MM.1S (cell line): ENCODE data around the gene RFC5.

Experiments
- DNase-seq: peaks from one replicate; pipeline ENCODE4 v3.0.0-alpha.2; 2015
- H2AFZ ChIP-seq: fragments of 300-600 bp; sonication (generic); 2 replicates; pipeline ENCODE4 v1.6.0; 2016; ENCODE audit warnings: antibody characterized with exemption, low read length
- H3F3A ChIP-seq: fragments of 300-600 bp; sonication (generic); 2 replicates; pipeline ENCODE4 v1.6.1; 2016; ENCODE audit warnings: mild to moderate bottlenecking, antibody characterized with exemption, low read length, moderate library complexity, mixed read lengths; ENCODE audit not compliant: insufficient read depth
- H3K27ac ChIP-seq: fragments of 300-600 bp; sonication (generic); 2 replicates; pipeline ENCODE4 v1.5.1; 2016; ENCODE audit warnings: mild to moderate bottlenecking, low read length
- H3K27me3 ChIP-seq: fragments of 300-600 bp; sonication (generic); replicated peaks from 2 replicates; pipeline ENCODE4 v1.6.0; 2016; ENCODE audit warnings: low read length; ENCODE audit not compliant: insufficient read depth
- H3K36me3 ChIP-seq: fragments of 300-600 bp; sonication (generic); replicated peaks from 2 replicates; pipeline ENCODE4 v1.6.1; 2016; ENCODE audit warnings: mild to moderate bottlenecking, low read length, mixed read lengths; ENCODE audit not compliant: insufficient read depth
- H3K4me1 ChIP-seq: fragments of 300-600 bp; sonication (generic); 2 replicates; pipeline ENCODE4 v1.6.1; 2016; ENCODE audit warnings: low read length, mixed read lengths
- H3K4me2 ChIP-seq: fragments of 300-600 bp; sonication (generic); 2 replicates; pipeline ENCODE4 v1.6.0; 2016; ENCODE audit warnings: low read depth, low read length
- H3K4me3 ChIP-seq: fragments of 300-600 bp; sonication (generic); 2 replicates; pipeline ENCODE4 v1.5.1; 2016; ENCODE audit warnings: low read length, mixed read lengths
- H3K79me2 ChIP-seq: fragments of 300-600 bp; sonication (generic); 2 replicates; pipeline ENCODE4 v1.6.1; 2016; ENCODE audit warnings: mixed run types, low read length, mixed read lengths
- H3K9ac ChIP-seq: fragments of 300-600 bp; sonication (generic); 2 replicates; pipeline ENCODE4 v1.6.1; 2016; ENCODE audit warnings: low read length, mixed read lengths
- H3K9me2 ChIP-seq: fragments of 300-600 bp; sonication (generic); replicated peaks from 2 replicates; pipeline ENCODE4 v1.6.1; 2016; ENCODE audit warnings: mild to moderate bottlenecking, low read length, mixed read lengths; ENCODE audit not compliant: insufficient read depth
- H3K9me3 ChIP-seq: fragments of 300-600 bp; sonication (generic); replicated peaks from 2 replicates; pipeline ENCODE4 v1.6.1; 2016; ENCODE audit warnings: mild to moderate bottlenecking, low read length, mixed read lengths; ENCODE audit not compliant: insufficient read depth
- H4K20me1 ChIP-seq: fragments of 300-600 bp; sonication (generic); 2 replicates; pipeline ENCODE4 v1.6.1; 2016; ENCODE audit warnings: mild to moderate bottlenecking, low read length, moderate library complexity, mixed read lengths; ENCODE audit not compliant: insufficient read depth
- EZH2 ChIP-seq: fragments of 300-600 bp; sonication (generic); optimal IDR thresholded peaks from 2 replicates; pipeline ENCODE3; 2017; ENCODE audit warnings: low read depth, mild to moderate bottlenecking, antibody characterized with exemption, low read length, mixed read lengths
- EZH2phosphoT487 ChIP-seq: fragments of 300-600 bp; sonication (generic); IDR thresholded peaks from 2 replicates; pipeline ENCODE4 v1.6.1; 2018; ENCODE audit warnings: antibody characterized with exemption, low read length
- TF ChIP-seq, protein P1 (sequence below): fragments of 300-600 bp; sonication (generic); IDR thresholded peaks from 2 replicates; pipeline ENCODE4 v1.5.1; 2016; ENCODE audit warnings: antibody characterized with exemption, low read length, mixed read lengths

Gene RFC5

DNA sequence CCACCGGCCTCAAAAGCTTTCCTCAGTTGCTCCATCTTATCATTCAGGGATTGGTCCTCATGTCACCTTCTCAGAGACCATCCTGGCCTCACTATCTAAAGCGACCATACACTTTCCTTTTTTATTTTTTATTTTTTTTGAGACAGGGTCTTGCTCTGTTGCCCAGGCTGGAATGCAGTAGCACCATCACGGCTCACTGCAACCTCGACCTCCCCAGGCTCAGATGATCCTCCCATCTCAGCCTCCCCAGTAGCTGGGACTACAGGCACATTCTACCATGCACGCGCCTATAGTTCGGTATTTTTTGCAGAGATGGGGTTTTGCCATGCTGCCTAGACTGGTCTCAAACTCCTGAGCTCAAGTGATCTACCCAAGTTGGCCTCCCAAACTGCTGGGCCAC lies 41.7 kb downstream of the RFC5 start:
- Histone ChIP-seq H3K9me2 (no peaks in the 10 kb centered on the region), H3K9ac (no peak overlapping the region)

DNA sequence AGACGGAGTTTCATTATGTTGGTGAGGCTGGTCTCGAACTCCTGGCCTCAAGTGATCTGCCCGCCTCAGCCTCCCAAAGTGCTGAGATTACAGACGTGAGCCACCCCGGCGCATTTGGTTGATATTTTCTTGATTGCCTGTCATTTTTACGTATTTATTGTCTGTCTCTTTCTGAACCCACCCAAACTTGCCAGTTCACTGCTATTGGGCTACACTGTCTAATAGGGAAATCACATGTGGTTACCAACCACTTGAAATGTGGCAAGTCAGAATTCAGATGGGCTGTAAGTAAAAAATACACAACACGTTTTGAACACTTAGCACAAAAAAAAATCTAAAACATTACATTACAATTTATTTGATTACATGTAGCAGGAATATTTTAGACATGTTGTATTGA lies 42.4 kb downstream of the RFC5 start:
- H3K4me2 ChIP-seq = no peak overlapping the region
- H3K4me1 ChIP-seq = no peaks in the 10 kb centered on the region
- TF ChIP-seq EZH2phosphoT487 = no peak
- TF ChIP-seq, protein P1, sequence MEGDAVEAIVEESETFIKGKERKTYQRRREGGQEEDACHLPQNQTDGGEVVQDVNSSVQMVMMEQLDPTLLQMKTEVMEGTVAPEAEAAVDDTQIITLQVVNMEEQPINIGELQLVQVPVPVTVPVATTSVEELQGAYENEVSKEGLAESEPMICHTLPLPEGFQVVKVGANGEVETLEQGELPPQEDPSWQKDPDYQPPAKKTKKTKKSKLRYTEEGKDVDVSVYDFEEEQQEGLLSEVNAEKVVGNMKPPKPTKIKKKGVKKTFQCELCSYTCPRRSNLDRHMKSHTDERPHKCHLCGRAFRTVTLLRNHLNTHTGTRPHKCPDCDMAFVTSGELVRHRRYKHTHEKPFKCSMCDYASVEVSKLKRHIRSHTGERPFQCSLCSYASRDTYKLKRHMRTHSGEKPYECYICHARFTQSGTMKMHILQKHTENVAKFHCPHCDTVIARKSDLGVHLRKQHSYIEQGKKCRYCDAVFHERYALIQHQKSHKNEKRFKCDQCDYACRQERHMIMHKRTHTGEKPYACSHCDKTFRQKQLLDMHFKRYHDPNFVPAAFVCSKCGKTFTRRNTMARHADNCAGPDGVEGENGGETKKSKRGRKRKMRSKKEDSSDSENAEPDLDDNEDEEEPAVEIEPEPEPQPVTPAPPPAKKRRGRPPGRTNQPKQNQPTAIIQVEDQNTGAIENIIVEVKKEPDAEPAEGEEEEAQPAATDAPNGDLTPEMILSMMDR = no peak
- no peak for TF ChIP-seq EZH2
- H3K9me3 ChIP-seq = no peaks in the 10 kb centered on the region
- no peaks in the 10 kb centered on the region for H3K79me2 ChIP-seq
- H4K20me1 ChIP-seq = no peaks in the 10 kb centered on the region
- H3K9ac ChIP-seq = no peak overlapping the region
- no peak overlapping the region for H3K27ac ChIP-seq
- no peaks in the 10 kb centered on the region for H3K27me3 ChIP-seq
- DNase-seq = no peak
- no peaks in the 10 kb centered on the region for H3K36me3 ChIP-seq
- H3F3A ChIP-seq = no peaks in the 10 kb centered on the region
- no peaks in the 10 kb centered on the region for H3K9me2 ChIP-seq
- H2AFZ ChIP-seq = no peak overlapping the region
- no peak overlapping the region for H3K4me3 ChIP-seq

More for the DNA sequence above, 41.7 kb downstream of the RFC5 start:
- H3F3A ChIP-seq = no peaks in the 10 kb centered on the region
- no peaks in the 10 kb centered on the region for H3K9me3 ChIP-seq
- no peaks in the 10 kb centered on the region for H3K4me1 ChIP-seq
- no peak overlapping the region for H2AFZ ChIP-seq
- no peaks in the 10 kb centered on the region for H3K79me2 ChIP-seq
- TF ChIP-seq EZH2phosphoT487 (no peak), EZH2 (no peak)
- H4K20me1 ChIP-seq = no peaks in the 10 kb centered on the region
- H3K27me3 ChIP-seq = no peaks in the 10 kb centered on the region
- H3K27ac ChIP-seq = no peak overlapping the region
- no peak for DNase-seq
- H3K4me3 ChIP-seq = no peak overlapping the region
- no peak overlapping the region for H3K4me2 ChIP-seq
- no peaks in the 10 kb centered on the region for H3K36me3 ChIP-seq

DNA sequence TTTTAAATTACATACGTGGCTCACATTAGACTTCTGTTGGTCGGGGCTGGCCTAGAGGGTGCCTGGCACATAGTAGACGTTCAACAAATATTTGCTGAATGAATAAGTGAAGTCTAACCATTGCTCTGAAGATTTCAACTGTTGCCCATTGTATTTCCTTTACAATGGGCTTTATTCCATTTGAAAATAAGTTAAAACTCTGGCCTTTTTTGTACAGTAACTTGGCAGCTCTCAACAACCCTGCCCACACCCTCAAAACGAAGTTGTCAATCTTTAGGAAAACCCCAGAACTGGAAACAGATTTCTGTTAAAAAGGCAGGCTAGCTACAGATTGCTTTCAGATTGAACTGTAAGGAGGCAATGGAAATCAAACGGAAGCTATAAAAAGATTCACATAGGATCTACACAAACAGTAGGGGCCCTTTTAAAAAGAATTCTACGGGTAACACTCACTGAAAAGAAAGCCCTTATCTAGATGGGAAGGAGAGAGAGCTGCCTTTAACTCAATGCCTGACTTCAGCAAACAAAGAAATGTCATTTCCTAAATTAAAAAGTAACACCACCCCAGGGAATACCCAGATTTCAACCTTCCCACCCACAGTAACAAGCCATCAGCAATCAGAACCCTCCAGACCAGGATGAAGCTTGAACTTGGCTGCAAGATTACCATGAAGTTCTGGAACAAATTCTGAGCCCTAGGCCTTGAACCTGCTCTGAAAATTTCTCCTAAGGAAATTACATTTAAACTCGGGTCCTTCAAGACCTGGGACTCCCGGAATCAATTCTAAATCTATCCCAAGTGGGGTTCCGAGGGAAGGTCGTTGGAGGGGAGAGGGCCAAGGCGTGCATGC lies 43.1 kb downstream of the RFC5 start:
- Histone ChIP-seq H3K27ac (no peak overlapping the region), H3K9me3 (no peaks in the 10 kb centered on the region), H3K27me3 (no peaks in the 10 kb centered on the region), H4K20me1 (no peaks in the 10 kb centered on the region), H3K4me3 (no peak overlapping the region), H3K4me1 (no peaks in the 10 kb centered on the region), H3K79me2 (no peaks in the 10 kb centered on the region), H3K9me2 (no peaks in the 10 kb centered on the region), H3K4me2 (no peak overlapping the region), H3K36me3 (no peaks in the 10 kb centered on the region), H3F3A (no peaks in the 10 kb centered on the region), H2AFZ (no peak overlapping the region), H3K9ac (no peak overlapping the region)
- DNase-seq = no peak
- TF ChIP-seq, protein P1 = no peak
- TF ChIP-seq EZH2phosphoT487 = no peak
- TF ChIP-seq EZH2 = no peak
